ENCODE data around the gene JOSD2.

GRCh38 chr19:50476224-50476906, 34.6 kb downstream of the JOSD2 start, which contains the start of the genes EMC10 and GARIN5A:
- TF ChIP-seq CTCF (IDR thresholded peaks at IDR 0.05) (peak in 1 of 4 experiments; percentile 26), POLR2A (IDR thresholded peaks at IDR 0.05) (peak; percentile 47), POLR2AphosphoS5 (IDR thresholded peaks at IDR 0.05) (peak; percentile 98)
